DMS53 (cell line): ENCODE results near the gene PPA2.
"Not testable (repeated sequence)": the region's sequence is repeated elsewhere in the genome, so short reads cannot be mapped to it uniquely, and the experiment has no call there.

ENCODE experiments used
- DNase-seq: peaks from one replicate; lab custom pipeline; 2025; lab: John Stamatoyannopoulos, UW

PPA2 gene

DNA sequence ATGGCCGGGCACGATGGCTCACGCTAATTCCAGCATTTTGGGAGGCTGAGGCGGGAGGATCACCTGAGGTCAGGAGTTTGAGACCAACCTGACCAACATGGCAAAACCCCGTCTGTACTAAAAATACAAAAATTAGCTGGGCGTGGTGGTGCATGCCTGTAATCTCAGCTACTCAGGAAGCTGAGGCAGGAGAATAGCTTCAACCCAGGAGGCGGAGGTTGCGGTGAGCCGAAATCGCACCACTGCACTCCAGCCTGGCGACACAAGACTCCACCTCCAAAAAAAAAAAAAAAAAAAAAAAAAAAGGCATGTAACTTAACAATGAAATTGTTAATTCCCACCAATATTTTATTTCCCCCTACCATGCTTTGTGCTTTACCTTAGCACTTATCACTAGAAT, 15.3 kb downstream of the PPA2 start:
- DNase-seq = not testable (repeated sequence)

DNA sequence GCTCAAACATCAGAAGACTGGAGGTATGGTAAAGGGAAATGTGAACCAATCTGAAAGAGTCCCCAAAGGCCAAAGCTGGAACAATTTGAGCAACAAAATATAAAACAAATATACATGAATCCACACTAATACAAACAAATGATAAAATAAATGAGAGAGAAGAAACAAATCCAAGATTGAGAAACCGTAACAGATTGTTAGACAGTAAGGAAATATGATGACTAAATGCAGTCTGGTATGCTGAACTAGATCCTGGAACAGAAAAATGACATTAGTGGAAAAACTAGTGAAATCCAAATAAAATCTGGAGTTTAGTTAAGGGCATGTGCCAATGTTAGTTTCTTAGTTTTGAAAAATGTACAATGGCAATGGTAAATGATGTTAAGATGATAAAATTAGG, 15.9 kb downstream of the PPA2 start:
- DNase-seq = no peak

DNA sequence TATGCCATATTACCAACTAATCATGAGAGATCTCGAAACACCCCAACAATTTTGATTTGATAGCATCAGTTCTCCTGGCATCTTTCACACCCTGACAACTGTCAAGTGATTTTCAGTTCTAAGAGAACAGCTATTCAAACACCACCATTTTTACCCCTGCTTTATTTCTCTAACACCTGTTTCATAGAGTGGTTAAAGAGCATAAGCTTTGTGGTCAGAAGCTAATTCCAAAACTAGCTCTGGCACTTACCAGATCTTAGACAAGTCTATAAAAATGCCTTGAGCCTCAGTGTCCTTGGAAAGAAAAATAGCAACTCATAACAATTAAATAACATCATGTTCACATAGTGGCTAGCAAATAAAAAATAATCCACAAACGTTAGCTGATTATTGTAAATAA, 17.9 kb downstream of the PPA2 start:
- DNase-seq = no peak

DNA sequence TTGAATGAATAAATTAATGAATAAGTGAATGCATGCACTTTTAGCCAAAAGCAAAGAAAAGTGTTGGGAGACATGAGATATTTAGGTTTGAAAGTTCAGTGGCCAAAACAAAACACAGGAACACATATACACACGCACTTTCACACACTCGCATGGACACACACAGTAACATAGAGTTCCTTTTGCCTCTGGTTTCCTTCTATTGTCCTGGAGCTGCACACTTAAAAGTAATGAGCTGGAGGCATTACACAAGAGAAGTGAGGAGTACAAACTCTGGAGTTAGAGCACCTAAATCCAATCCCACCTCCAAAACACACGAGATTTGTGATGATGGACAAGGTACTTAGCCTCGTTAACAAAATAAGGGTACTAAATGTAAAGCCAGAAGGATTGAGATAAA, 18.7 kb downstream of the PPA2 start:
- DNase-seq = no peak

- DNase-seq = peak; percentile 2
Measured at GRCh38 chr4:105453550-105454205, 20.2 kb downstream of the PPA2 start.

GRCh38 chr4:105451346-105451745, 22.5 kb downstream of the PPA2 start:
- peak; percentile 70 for DNase-seq

DNA sequence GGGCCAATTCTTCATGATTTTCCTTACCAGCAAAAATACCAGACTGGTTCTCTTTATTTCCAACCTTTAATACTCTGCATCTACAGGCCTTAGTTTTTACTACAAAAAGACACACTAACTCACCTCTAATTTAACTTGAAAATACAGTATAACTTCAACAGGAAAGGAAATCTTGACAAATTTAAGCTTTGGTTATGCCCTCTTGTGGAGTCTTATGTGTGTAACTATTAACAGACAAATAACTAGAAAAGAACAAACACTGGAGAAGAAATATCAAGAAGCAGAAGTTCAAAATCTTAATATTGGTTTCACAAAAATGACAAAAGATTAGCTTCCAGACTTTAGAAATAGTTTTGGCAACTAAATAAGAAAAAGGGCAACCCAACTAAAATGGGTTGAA, 33.0 kb downstream of the PPA2 start:
- no peak for DNase-seq

- DNase-seq = no peak
Measured at GRCh38 chr4:105437637-105438036, 36.2 kb downstream of the PPA2 start.

DNA sequence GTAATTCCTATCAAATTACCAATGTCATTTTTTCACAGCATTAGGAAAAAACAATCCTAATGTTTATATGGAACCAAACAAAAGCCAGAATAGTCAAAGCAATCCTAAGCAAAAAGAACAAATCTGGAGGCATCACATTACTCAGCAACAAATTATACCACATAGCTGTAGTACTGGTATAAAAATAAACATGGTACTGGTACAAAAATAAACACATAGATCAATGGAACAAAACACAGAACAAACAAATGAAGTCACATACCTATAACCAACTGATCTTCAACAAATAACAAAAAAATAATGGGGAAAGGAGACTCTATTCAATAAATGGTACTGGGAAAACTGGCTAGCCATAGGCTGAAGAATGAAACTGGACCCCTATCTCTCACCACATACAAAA, 37.4 kb downstream of the PPA2 start:
- DNase-seq = peak; percentile 6

GRCh38 chr4:105434940-105435339, 38.9 kb downstream of the PPA2 start:
- DNase-seq = no peak

DNA sequence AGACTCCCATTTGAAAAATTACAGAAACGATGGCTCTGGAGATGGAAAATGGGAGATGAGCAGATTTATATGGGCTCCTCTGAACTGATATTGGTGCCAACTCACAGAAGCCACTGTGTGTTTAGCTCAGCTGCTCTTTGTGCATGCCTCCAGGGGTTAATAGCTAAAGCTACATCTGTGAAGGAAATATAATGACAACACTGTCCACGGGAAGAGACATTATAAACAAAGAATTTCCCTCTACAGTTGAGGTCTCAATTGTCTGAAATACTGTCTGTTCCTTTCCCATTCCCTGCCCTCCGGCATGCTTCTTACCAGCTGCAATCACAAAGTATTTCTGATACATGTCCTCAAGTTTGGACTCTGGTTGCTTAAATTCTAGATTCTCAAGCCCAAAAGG, 40.4 kb downstream of the PPA2 start:
- DNase-seq = no peak

GRCh38 chr4:105432438-105432837, 41.4 kb downstream of the PPA2 start:
- DNase-seq = no peak

DNA sequence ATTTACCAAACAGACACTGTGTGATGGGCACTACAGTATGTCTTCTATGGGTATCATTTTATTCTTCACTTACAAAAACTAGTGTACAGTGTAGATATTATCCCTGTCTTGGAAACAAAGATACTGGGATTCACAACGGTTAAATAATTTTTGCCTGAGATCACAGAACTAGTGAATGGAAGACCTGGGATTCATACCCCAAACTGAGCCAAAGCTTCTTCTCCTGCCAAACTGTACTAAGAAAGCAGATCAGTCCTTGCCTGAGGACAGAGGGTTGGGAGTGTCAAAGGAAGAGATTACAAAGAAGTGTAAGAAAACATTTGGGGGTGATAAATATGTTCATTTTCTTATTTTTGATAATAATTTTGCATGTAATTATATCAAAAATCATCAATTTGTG, 43.1 kb downstream of the PPA2 start:
- no peak for DNase-seq

DNA sequence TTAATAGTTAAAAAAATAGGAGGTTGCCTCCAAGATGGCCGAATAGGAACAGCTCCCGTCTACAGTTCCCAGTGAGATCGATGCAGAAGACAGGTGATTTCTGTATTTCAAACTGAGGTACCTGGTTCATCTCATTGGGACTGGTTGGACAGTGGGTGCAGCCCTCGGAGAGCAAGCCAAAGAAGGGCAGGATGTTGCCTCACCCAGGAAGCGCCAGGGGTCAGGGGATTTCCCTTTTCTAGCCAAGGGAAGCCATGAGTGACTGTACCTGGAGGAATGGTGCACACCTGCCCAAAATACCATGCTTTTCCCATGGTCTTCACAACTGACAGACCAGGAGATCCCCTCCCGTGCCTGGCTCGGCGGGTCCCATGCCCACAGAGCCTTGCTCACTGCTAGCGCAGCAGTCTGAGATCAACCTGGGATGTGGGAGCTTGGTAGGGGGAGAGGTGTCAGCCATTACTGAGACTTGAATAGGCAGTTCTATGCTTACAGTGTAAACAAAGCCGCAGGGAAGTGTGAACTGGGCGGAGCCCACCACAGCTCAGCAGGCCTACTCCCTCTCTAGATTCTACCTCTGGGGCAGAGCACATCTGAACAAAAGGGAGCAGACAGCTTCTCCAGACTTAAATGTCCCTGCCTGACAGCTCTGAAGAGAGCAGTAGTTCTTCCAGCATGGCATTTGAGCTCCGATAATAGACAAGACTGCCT, 47.5 kb downstream of the PPA2 start:
- peak; percentile 1 for DNase-seq

- no peak for DNase-seq
Measured at GRCh38 chr4:105422207-105422920, 51.5 kb downstream of the PPA2 start.

GRCh38 chr4:105417624-105418023, 56.2 kb downstream of the PPA2 start:
- no peak for DNase-seq

DNA sequence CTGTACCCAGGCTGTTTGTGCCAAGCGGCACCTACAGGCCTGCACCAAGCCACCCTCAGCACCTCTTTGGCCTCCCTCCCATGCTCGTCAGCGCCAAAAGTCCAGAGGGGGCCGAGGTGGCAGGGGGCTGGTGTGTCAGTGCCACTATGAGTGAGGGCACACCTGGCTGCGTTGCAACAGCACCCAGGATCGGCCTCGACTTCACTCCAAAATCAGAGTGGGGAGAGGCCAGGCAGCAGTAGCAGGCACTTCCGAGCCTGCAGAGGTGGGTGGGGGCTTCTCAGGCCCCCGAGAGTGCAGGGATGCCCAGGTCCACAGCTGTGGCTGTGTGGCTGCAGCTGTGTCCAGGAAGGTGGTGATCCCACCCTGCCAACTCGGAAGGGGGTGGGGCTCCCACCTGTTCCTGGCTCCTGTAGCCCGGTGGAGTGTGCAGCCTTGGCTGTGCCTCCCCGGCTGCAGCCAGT, 58.5 kb downstream of the PPA2 start:
- DNase-seq = no peak

DNA sequence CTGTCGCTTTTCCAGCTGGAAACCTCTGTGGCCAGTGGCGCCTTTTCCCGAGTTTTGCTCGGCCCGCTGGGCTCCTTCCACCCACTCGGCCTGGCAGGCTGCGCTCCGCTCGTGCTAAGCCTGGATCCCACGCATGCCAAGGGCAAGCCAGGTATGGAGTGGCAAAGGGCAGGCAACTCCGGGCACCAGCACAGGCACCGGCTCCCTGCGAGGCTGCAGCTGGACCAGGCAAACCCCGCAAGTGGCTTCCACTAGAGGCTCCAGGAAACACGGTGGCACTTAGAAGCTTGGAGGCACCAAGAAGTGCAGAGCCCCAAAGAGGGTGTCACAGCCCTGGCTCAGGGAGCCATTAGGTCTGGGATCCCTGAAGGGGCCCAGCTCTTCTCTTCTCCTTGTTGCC, 59.5 kb downstream of the PPA2 start:
- DNase-seq = no peak

DNA sequence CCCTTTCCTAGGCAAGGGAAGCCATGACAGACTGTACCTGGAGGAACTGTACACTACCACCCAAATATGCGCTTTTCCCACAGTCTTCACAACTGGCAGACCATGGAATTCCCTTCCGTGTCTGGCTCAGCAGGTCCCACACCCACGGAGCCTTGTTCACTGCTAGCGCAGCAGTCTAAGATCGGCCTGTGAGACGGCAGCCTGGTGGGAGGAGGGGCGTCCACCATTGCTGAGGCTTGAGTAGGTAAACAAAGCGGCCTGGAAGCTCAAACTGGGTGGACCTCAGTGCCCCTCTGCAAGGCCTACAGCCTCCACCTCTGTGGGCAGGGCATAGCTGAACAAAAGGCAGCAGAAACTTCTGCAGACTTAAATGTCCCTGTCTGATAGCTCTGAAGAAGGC, 64.7 kb downstream of the PPA2 start:
- not testable (repeated sequence) for DNase-seq

DNA sequence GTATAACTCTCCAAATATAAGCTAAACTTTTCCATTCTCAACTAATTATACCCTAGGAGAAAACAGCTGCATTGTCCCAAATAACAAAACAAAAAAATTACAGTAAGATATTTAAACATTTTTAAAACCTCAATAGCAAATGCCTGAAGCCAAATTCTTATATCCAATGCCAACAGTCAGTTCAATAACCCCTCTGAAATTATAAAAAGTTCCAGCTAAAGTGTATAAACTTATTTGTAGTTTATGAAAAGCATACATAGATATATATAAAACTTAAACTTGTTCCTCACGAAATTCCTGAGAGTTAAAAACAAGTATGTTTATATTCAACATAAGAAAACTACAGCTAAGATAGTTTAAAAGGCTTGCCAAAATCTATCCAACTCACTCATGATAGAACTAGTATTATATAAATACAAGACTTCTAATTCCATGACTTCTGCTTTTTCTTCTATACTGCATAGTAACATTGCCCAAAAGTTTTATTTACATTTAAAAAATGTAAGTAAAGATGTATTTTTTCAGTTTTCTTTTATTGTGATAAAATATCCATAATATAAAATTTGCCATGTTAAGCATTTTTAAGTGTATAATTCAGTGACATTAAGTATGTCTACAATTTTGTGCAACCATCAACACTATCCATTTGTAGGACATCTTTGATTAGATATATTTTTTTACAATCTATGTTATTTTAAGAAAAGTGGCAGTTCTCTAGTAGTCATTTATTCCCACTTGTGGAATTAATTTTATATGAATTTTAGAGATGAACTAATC, 72.8 kb downstream of the PPA2 start:
- DNase-seq = no peak

DNA sequence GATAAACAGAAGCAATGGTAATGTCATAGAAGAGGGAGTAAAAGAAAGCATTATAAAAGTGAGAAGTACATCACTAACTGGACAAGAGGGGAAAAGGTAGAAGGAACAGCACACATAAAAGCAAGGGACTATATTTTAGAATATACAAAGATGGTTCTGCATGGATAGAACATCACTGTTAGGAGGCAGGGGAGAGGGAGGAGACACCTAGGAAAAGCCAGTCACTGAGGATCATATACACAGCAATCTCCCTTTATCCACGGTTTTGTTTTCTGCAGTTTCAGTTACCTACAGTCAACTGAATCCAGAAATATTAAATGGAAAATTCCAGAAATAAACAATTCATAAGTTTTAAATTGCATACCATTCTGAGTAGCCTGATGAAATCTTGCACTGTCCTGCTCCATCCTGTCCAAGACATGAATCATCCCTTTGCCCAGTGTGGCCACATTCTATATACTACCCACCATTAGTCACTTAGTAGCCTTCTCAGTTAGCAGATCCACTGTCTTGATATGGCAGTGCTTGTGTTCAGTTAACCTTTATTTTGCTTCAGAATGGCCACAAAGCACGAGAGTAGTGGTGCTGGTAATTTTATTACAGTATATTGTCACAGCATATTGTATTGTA, 74.2 kb downstream of the PPA2 start:
- DNase-seq = no peak

DNA sequence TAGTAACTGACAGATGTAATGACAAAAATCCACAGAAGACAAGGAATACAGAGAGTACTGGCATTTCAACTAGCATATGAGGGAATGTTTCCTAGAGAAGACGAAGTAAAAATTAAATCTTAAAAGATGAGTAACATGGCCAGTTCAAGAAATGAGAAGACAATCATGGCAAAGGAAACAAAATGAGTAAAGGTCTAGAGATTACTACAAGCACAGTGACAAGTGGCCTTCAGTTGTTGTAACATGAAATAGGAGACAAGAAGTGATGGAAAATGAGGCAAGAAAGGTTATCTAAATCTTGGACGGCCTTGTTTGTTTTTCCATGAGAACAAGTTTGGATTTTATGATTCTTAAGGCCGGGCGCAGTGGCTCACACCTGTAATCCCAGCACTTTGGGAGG, 81.0 kb downstream of the PPA2 start:
- DNase-seq = no peak
